ENCODE results near the gene HBB.

DNA sequence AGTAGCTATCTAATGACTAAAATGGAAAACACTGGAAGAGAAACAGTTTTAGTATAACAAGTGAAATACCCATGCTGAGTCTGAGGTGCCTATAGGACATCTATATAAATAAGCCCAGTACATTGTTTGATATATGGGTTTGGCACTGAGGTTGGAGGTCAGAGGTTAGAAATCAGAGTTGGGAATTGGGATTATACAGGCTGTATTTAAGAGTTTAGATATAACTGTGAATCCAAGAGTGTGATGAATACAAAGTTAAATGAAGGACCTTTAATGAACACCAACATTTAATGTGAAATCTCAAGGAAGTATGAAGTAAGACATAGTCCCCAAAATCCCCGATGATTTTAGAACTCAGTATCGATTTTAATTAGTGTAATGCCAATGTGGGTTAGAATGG lies 10.5 kb upstream of the HBB start:
- TF ChIP-seq CTCF (IDR thresholded peaks at IDR 0.05; ENCODE audit: poor library complexity, severe bottlenecking) = no peak
- no peak for TF ChIP-seq EZH2 (IDR thresholded peaks at IDR 0.05; ENCODE audit: borderline replicate concordance, insufficient read depth, low read length, poor library complexity, severe bottlenecking)
- TF ChIP-seq POLR2AphosphoS5 (IDR thresholded peaks at IDR 0.05) = no peak
- no peak for TF ChIP-seq EP300 (conservative IDR thresholded peaks at IDR 0.05; ENCODE audit: poor library complexity, severe bottlenecking)
- TF ChIP-seq RAD21 (conservative IDR thresholded peaks at IDR 0.05) = no peak
- no peak for TF ChIP-seq SMC3 (conservative IDR thresholded peaks at IDR 0.05; ENCODE audit: poor library complexity)
- no peak for TF ChIP-seq REST (IDR thresholded peaks at IDR 0.05; ENCODE audit: borderline replicate concordance)
- TF ChIP-seq MXI1 (conservative IDR thresholded peaks at IDR 0.05; ENCODE audit: poor library complexity, severe bottlenecking) = no peak
- no peak for TF ChIP-seq TAF1 (IDR thresholded peaks at IDR 0.05; ENCODE audit: low read depth)

Data from neural cell (in vitro differentiated cells).